UCSD-AML1 (cell line): ENCODE results near the gene MBNL2.

Experiments used
- DNase-seq: peaks from one replicate; lab custom pipeline; 2025; ENCODE audit not compliant: unreplicated experiment; lab: John Stamatoyannopoulos, UW

MBNL2 gene

GRCh38 chr13:97289514-97290298 lies 67.6 kb downstream of the MBNL2 start:
- DNase-seq, result no peak

- DNase-seq, result no peak
Observed at GRCh38 chr13:97295283-97296182, 73.4 kb downstream of the MBNL2 start.

GRCh38 chr13:97296740-97297139 lies 74.6 kb downstream of the MBNL2 start:
- DNase-seq, result no peak

- no peak for DNase-seq
Observed at GRCh38 chr13:97298816-97299215, 76.7 kb downstream of the MBNL2 start.

GRCh38 chr13:97300871-97301270 lies 78.7 kb downstream of the MBNL2 start:
- DNase-seq, result no peak

- no peak for DNase-seq
Observed at GRCh38 chr13:97301382-97302095, 79.4 kb downstream of the MBNL2 start.

- no peak for DNase-seq
Observed at GRCh38 chr13:97302611-97303010, 80.5 kb downstream of the MBNL2 start.

- no peak for DNase-seq
Observed at GRCh38 chr13:97306106-97306505, 84.0 kb downstream of the MBNL2 start.

GRCh38 chr13:97306645-97307044 lies 84.5 kb downstream of the MBNL2 start:
- DNase-seq, result no peak

- DNase-seq, result no peak
Observed at GRCh38 chr13:97307118-97307881, 85.2 kb downstream of the MBNL2 start.

GRCh38 chr13:97307882-97308624 lies 85.9 kb downstream of the MBNL2 start:
- no peak for DNase-seq

GRCh38 chr13:97308735-97309429 lies 86.7 kb downstream of the MBNL2 start:
- DNase-seq, result no peak

- DNase-seq, result no peak
Observed at GRCh38 chr13:97310809-97311436, 88.8 kb downstream of the MBNL2 start.

- no peak for DNase-seq
Observed at GRCh38 chr13:97311956-97312355, 89.8 kb downstream of the MBNL2 start.

- DNase-seq, result no peak
Observed at GRCh38 chr13:97313551-97314260, 91.6 kb downstream of the MBNL2 start.

- no peak for DNase-seq
Observed at GRCh38 chr13:97316390-97316789, 94.3 kb downstream of the MBNL2 start.

GRCh38 chr13:97317933-97318332 lies 95.8 kb downstream of the MBNL2 start:
- no peak for DNase-seq

GRCh38 chr13:97318532-97318931 lies 96.4 kb downstream of the MBNL2 start:
- no peak for DNase-seq
